Endothelial cell (in vitro differentiated cells): ENCODE measurements around the gene DEFB124. TPM values are rescaled to one million over a fixed set of nuclear protein-coding genes. Genes with fewer than 3 reads are reported as not detected.

Source experiments
- DNase-seq: peaks from one replicate; pipeline ENCODE4 v3.0.0; 2021; ENCODE audit warnings: low spot score
- H3K27ac Mint-ChIP-seq: one replicate; pipeline ENCODE4 v1.8.0; 2021; ENCODE audit warnings: mixed read lengths, inconsistent platforms; ENCODE audit not compliant: unreplicated experiment
- H3K27me3 Mint-ChIP-seq: one replicate; pipeline ENCODE4 v1.8.0; 2021; ENCODE audit warnings: mild to moderate bottlenecking, moderate library complexity, mixed read lengths, inconsistent platforms; ENCODE audit not compliant: unreplicated experiment
- H3K36me3 Mint-ChIP-seq: one replicate; pipeline ENCODE4 v1.8.0; 2021; ENCODE audit warnings: mild to moderate bottlenecking, low read depth, mixed read lengths, inconsistent platforms; ENCODE audit not compliant: unreplicated experiment
- H3K4me1 Mint-ChIP-seq: one replicate; pipeline ENCODE4 v1.8.0; 2021; ENCODE audit warnings: mild to moderate bottlenecking, mixed read lengths, inconsistent platforms; ENCODE audit not compliant: unreplicated experiment
- H3K4me3 Mint-ChIP-seq: one replicate; pipeline ENCODE4 v1.8.0; 2021; ENCODE audit warnings: mild to moderate bottlenecking, mixed read lengths, inconsistent platforms; ENCODE audit not compliant: unreplicated experiment
- H3K9me3 Mint-ChIP-seq: one replicate; pipeline ENCODE4 v1.8.0; 2021; ENCODE audit warnings: mixed read lengths, inconsistent platforms; ENCODE audit not compliant: unreplicated experiment
- CTCF ChIP-seq: fragments of 200-600 bp; sonication (generic); IDR thresholded peaks from one replicate; pipeline ENCODE4 v1.5.0; 2021; ENCODE audit warnings: antibody characterized with exemption; ENCODE audit not compliant: unreplicated experiment
- total RNA-seq: library from RNA; stranded (reverse); fragmentation: NEBNext Ultra II Directional; extraction: Animal tissue kit (Norgen Biotek cat#: 25700); gene quantifications from one replicate; pipeline ENCODE4 v1.2.1, GENCODE V29; 2021; ENCODE audit not compliant: unreplicated experiment

Gene DEFB124
- total RNA-seq, 1 donor from 2014 or later: not detected

GRCh38 chr20:31476294-31476585 lies 1.3 kb upstream of the DEFB124 start:
- no peaks in the 10 kb centered on the region for H3K4me1 Mint-ChIP-seq
- peaks cover 24% of the 10 kb centered on the region for H3K27me3 Mint-ChIP-seq
- no peak for DNase-seq
- no peak for TF ChIP-seq CTCF
- peaks cover 18% of the 10 kb centered on the region for H3K9me3 Mint-ChIP-seq
- H3K27ac Mint-ChIP-seq: no peak overlapping the region
- H3K36me3 Mint-ChIP-seq: peaks cover 6% of the 10 kb centered on the region
- no peak overlapping the region for H3K4me3 Mint-ChIP-seq

- Mint-ChIP-seq H3K4me3 (no peak overlapping the region), H3K36me3 (peaks cover 6% of the 10 kb centered on the region), H3K27me3 (peaks cover 24% of the 10 kb centered on the region), H3K4me1 (no peaks in the 10 kb centered on the region), H3K27ac (no peak overlapping the region), H3K9me3 (peaks cover 18% of the 10 kb centered on the region)
- no peak for DNase-seq
- no peak for TF ChIP-seq CTCF
Observed at GRCh38 chr20:31475472-31476293, 756 bp upstream of the DEFB124 start.

GRCh38 chr20:31474097-31474436 lies 860 bp downstream of the DEFB124 start:
- no peak for TF ChIP-seq CTCF
- no peak for DNase-seq
- Mint-ChIP-seq H3K36me3 (peaks cover 6% of the 10 kb centered on the region), H3K27ac (no peak overlapping the region), H3K4me3 (no peak overlapping the region), H3K4me1 (no peaks in the 10 kb centered on the region), H3K9me3 (peaks cover 18% of the 10 kb centered on the region), H3K27me3 (peaks cover 24% of the 10 kb centered on the region)

GRCh38 chr20:31473331-31474096 lies 1.4 kb downstream of the DEFB124 start:
- no peak for DNase-seq
- no peaks in the 10 kb centered on the region for H3K4me1 Mint-ChIP-seq
- peaks cover 6% of the 10 kb centered on the region for H3K36me3 Mint-ChIP-seq
- TF ChIP-seq CTCF: no peak
- H3K4me3 Mint-ChIP-seq: no peak overlapping the region
- no peak overlapping the region for H3K27ac Mint-ChIP-seq
- H3K27me3 Mint-ChIP-seq: peaks cover 26% of the 10 kb centered on the region
- peaks cover 18% of the 10 kb centered on the region for H3K9me3 Mint-ChIP-seq
